Naive B cell (primary cell): ENCODE measurements around the gene AP1G2. TPM values are rescaled to one million over a fixed set of nuclear protein-coding genes. Genes with fewer than 3 reads are reported as not detected.

Experiments used
- ATAC-seq, 2 donors: fragments of 150-1000 bp; cut with Tn5 transposase; 2 replicates each; pipeline ENCODE4 v1.10.0; 2021; ENCODE audit warnings: low read depth in 2 of 2, mild to moderate bottlenecking in 2 of 2, moderate library complexity in 2 of 2
- DNase-seq: peaks from one replicate; pipeline ENCODE4 v3.0.0; 2022
- H3K27ac Mint-ChIP-seq, 6 donors: one replicate each; pipeline ENCODE4 v1.8.0; 2020 to 2022; ENCODE audit warnings: mild to moderate bottlenecking in 6 of 6, mixed read lengths in 6 of 6, moderate library complexity in 5 of 6, inconsistent platforms in 2 of 6
- H3K27me3 Mint-ChIP-seq, 3 donors: one replicate each; pipeline ENCODE4 v1.8.0; 2021 to 2022; ENCODE audit warnings: mixed read lengths in 3 of 3, mild to moderate bottlenecking in 1 of 3
- H3K36me3 Mint-ChIP-seq, 2 donors: one replicate each; pipeline ENCODE4 v1.8.0; 2020 to 2022; ENCODE audit warnings: mixed read lengths in 2 of 2, inconsistent platforms in 1 of 2, mild to moderate bottlenecking in 1 of 2
- H3K4me1 Mint-ChIP-seq, 3 donors: one replicate each; pipeline ENCODE4 v1.8.0; 2020 to 2022; ENCODE audit warnings: mixed read lengths in 3 of 3, inconsistent platforms in 1 of 3, mild to moderate bottlenecking in 1 of 3, moderate library complexity in 1 of 3
- H3K4me3 Mint-ChIP-seq, 8 donors: one replicate each; pipeline ENCODE4 v1.8.0; 2020 to 2022; ENCODE audit warnings: mild to moderate bottlenecking in 8 of 8, mixed read lengths in 8 of 8, moderate library complexity in 8 of 8, inconsistent platforms in 2 of 8
- H3K9me3 Mint-ChIP-seq, 7 donors: one replicate each; pipeline ENCODE4 v1.8.0; 2020 to 2022; ENCODE audit warnings: mixed read lengths in 7 of 7, mild to moderate bottlenecking in 5 of 7, inconsistent platforms in 2 of 7, moderate library complexity in 1 of 7
- polyA plus RNA-seq, 6 donors: library from polyadenylated mRNA; unstranded; fragments of 300-500 nt; fragmentation: Illumina TruSeq; gene quantifications; one replicate each; pipeline ENCODE4 v1.2.3, GENCODE V29; 2021; ENCODE audit warnings: low read depth in 6 of 6

Gene AP1G2
- polyA plus RNA-seq, 6 donors from 2014 or later = 58.3 to 116 (median 80.4) TPM

- H3K36me3 Mint-ChIP-seq = peaks cover 0 to 11% of the 10 kb centered on the region in 2 donors
- no peak for ATAC-seq
- DNase-seq = no peak
- H3K27me3 Mint-ChIP-seq = no peaks in the 10 kb centered on the region
- H3K4me1 Mint-ChIP-seq = peaks cover 4 to 10% (median 4%) of the 10 kb centered on the region in 3 donors
- peak overlapping the region in 1 of 6 donors; percentile 58 for H3K27ac Mint-ChIP-seq
- H3K9me3 Mint-ChIP-seq = peaks cover 0 to 3% (median 0%) of the 10 kb centered on the region in 7 donors
- peak overlapping the region in 2 of 8 donors; percentile 13 to 45 for H3K4me3 Mint-ChIP-seq
These were observed 53.6 kb downstream of the AP1G2 start for GRCh38 chr14:23513818-23514643.

- H3K9me3 Mint-ChIP-seq = peaks cover 0 to 3% (median 0%) of the 10 kb centered on the region in 7 donors
- ATAC-seq = no peak
- H3K36me3 Mint-ChIP-seq = peaks cover 0 to 11% of the 10 kb centered on the region in 2 donors
- no peaks in the 10 kb centered on the region for H3K27me3 Mint-ChIP-seq
- no peak overlapping the region for H3K4me3 Mint-ChIP-seq
- H3K27ac Mint-ChIP-seq = no peak overlapping the region
- no peak for DNase-seq
- peaks cover 4 to 10% (median 4%) of the 10 kb centered on the region in 3 donors for H3K4me1 Mint-ChIP-seq
These were observed 54.4 kb downstream of the AP1G2 start for GRCh38 chr14:23513005-23513817.

- Mint-ChIP-seq H3K9me3 (peaks cover 0 to 3% (median 0%) of the 10 kb centered on the region in 7 donors), H3K4me1 (peaks cover 4 to 10% (median 4%) of the 10 kb centered on the region in 3 donors), H3K4me3 (peak overlapping the region in 6 of 8 donors; percentile 12 to 81 (median 66)), H3K27ac (no peak overlapping the region), H3K36me3 (peaks cover 0 to 11% of the 10 kb centered on the region in 2 donors), H3K27me3 (no peaks in the 10 kb centered on the region)
- no peak for DNase-seq
- ATAC-seq = no peak
These were observed 55.4 kb downstream of the AP1G2 start for GRCh38 chr14:23512156-23512555.

Other genes with a start within 250 kb of the AP1G2 start
- gene PABPN1, start 246.3 kb downstream of the AP1G2 start, polyA plus RNA-seq = 100 to 1,000 TPM; 114 to 160 (median 145) TPM
- under 1 TPM in 2 of 6 donors, not detected in 4; 0.29 to 0.66 TPM for gene SLC22A17, start 214.9 kb downstream of the AP1G2 start, polyA plus RNA-seq
- not detected for gene EFS, start 202.6 kb downstream of the AP1G2 start, polyA plus RNA-seq
- not detected for gene IL25, start 195.0 kb downstream of the AP1G2 start, polyA plus RNA-seq
- gene CMTM5, start 190.7 kb downstream of the AP1G2 start, polyA plus RNA-seq = 1 to 10 TPM in 2 of 6 donors, under 1 TPM in 2, not detected in 2; 0.36 to 2.5 (median 1.6) TPM
- not detected for gene MYH6, start 159.5 kb downstream of the AP1G2 start, polyA plus RNA-seq
- not detected for gene MYH7, start 132.1 kb downstream of the AP1G2 start, polyA plus RNA-seq
- gene NGDN, start 98.1 kb downstream of the AP1G2 start, polyA plus RNA-seq = 100 to 1,000 TPM in 1 of 6 donors, 10 to 100 TPM in 5; 54.2 to 105 (median 76.4) TPM
- under 1 TPM in 3 of 6 donors, not detected in 3; 0.03 to 0.38 (median 0.04) TPM for gene ZFHX2, start 16.0 kb downstream of the AP1G2 start, polyA plus RNA-seq
- 10 to 100 TPM; 16.0 to 28.3 (median 21.7) TPM for gene THTPA, start 11.5 kb downstream of the AP1G2 start, polyA plus RNA-seq
- 1 to 10 TPM in 1 of 6 donors, under 1 TPM in 2, not detected in 3; 0.09 to 1.3 (median 0.17) TPM for gene JPH4, start 11.0 kb upstream of the AP1G2 start, polyA plus RNA-seq
- not detected for gene DHRS2, start 68.6 kb upstream of the AP1G2 start, polyA plus RNA-seq